ENCODE results near the gene ZNF511. TPM values are rescaled to one million over a fixed set of nuclear protein-coding genes. Genes with fewer than 3 reads are reported as not detected.

The ZNF511 gene
- total and polyA plus RNA-seq, 9 of the 15 experiments (the other 6 are each of a cell fraction or from before 2014, with no cell fraction given), result 0.61 to 69.3 (median 40.1) TPM

- Histone ChIP-seq H3K4me1 (replicated peaks in 1 of 2; ENCODE audit: control insufficient read depth in 2 of 2, insufficient read depth in 2 of 2, low read length in 2 of 2) (peaks cover 0 to 47% of the 10 kb centered on the region in 2 experiments; a peak in 2 of 5 replicates), H3K4me3 (no peak overlapping the region), H3K4me2 (ENCODE audit: insufficient read depth, low read length) (no peak overlapping the region), H4K20me1 (replicated peaks; ENCODE audit: control insufficient read depth, insufficient read depth, low read length) (no peaks in the 10 kb centered on the region), H3K27me3 (ENCODE audit: control insufficient read depth in 2 of 2, insufficient read depth in 2 of 2, low read length in 2 of 2) (no peaks in the 10 kb centered on the region; a peak in 1 of 5 replicates), H3K9ac (ENCODE audit: insufficient read depth in 1 of 2, low read depth in 2 of 2, low read length in 2 of 2) (0 out of 4 replicates have a peak overlapping the region, but pooled peaks of 1 of the 2 experiments have one; percentile 17), H3K9me3 (replicated peaks; ENCODE audit: control insufficient read depth, insufficient read depth, low read depth, low read length) (no peaks in the 10 kb centered on the region), H3K9me1 (ENCODE audit: control insufficient read depth, insufficient read depth, low read length) (no peaks in the 10 kb centered on the region), H3K36me3 (ENCODE audit: control insufficient read depth, insufficient read depth, low read length) (no peaks in the 10 kb centered on the region), H3K27ac (ENCODE audit: extremely low read depth, low read depth, low read length) (no peak overlapping the region), H3K79me2 (ENCODE audit: control insufficient read depth, insufficient read depth, low read length) (no peaks in the 10 kb centered on the region), H2AFZ (ENCODE audit: low read depth, low read length) (no peak overlapping the region)
- intact Hi-C loops (cut with micrococcal nuclease) (no loop called here), in situ Hi-C loops (cut with MboI) (no loop called here)
- DNase-seq (ENCODE audit: extremely low read depth in 1 of 4, low spot score in 3 of 4), result no peak
- ATAC-seq, result no peak
- 34% methylated on average over 7 of the region's 8 CpGs for WGBS (ENCODE audit: insufficient coverage, low coverage, missing lambda C conversion rate)
- CTCF ChIA-PET (ENCODE audit: low intra/inter-chr PET ratio), result no interaction called here
- no TSS peak for BruUV-seq (replicated peaks)
- POLR2A ChIA-PET, result no interaction called here
- FAIRE-seq, result no peak
- TF ChIP-seq TARDBP (IDR thresholded peaks at IDR 0.05), result peak; percentile 81
- peak; percentile 78 for TF ChIP-seq SUPT5H (IDR thresholded peaks at IDR 0.05)
- TF ChIP-seq, protein P1, sequence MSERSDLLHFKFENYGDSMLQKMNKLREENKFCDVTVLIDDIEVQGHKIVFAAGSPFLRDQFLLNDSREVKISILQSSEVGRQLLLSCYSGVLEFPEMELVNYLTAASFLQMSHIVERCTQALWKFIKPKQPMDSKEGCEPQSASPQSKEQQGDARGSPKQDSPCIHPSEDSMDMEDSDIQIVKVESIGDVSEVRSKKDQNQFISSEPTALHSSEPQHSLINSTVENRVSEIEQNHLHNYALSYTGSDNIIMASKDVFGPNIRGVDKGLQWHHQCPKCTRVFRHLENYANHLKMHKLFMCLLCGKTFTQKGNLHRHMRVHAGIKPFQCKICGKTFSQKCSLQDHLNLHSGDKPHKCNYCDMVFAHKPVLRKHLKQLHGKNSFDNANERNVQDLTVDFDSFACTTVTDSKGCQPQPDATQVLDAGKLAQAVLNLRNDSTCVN (CRISPR knock-in tag; IDR thresholded peaks at IDR 0.05), result peak; percentile 80
- TF ChIP-seq, protein P2, sequence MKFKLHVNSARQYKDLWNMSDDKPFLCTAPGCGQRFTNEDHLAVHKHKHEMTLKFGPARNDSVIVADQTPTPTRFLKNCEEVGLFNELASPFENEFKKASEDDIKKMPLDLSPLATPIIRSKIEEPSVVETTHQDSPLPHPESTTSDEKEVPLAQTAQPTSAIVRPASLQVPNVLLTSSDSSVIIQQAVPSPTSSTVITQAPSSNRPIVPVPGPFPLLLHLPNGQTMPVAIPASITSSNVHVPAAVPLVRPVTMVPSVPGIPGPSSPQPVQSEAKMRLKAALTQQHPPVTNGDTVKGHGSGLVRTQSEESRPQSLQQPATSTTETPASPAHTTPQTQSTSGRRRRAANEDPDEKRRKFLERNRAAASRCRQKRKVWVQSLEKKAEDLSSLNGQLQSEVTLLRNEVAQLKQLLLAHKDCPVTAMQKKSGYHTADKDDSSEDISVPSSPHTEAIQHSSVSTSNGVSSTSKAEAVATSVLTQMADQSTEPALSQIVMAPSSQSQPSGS (CRISPR knock-in tag; IDR thresholded peaks at IDR 0.05), result no peak
- TF ChIP-seq GTF2B (IDR thresholded peaks at IDR 0.05; ENCODE audit: extremely low read depth, insufficient read length), result no peak
- no peak for TF ChIP-seq RBM17 (IDR thresholded peaks at IDR 0.05; ENCODE audit: borderline replicate concordance, low read depth, low read length)
- no peak for TF ChIP-seq MYBL2 (IDR thresholded peaks at IDR 0.05; ENCODE audit: low read depth)
- no peak for TF ChIP-seq MYBL2 (CRISPR knock-in tag; IDR thresholded peaks at IDR 0.05; ENCODE audit: borderline replicate concordance)
- TF ChIP-seq POLR2B (IDR thresholded peaks at IDR 0.05; ENCODE audit: low read depth, partially characterized antibody), result peak; percentile 70
- TF ChIP-seq POLR2AphosphoS2 (IDR thresholded peaks at IDR 0.05; ENCODE audit: low read length), result peak; percentile 58; the same call in 1 of the 2 replicates
- no peak for TF ChIP-seq ZNF253 (CRISPR knock-in tag; conservative IDR thresholded peaks at IDR 0.05)
- no peak for TF ChIP-seq ETV6 (IDR thresholded peaks at IDR 0.05; ENCODE audit: borderline replicate concordance in 1 of 2, low read depth in 2 of 2, low read length in 1 of 2)
- no peak for TF ChIP-seq ETV6 (CRISPR knock-in tag; IDR thresholded peaks at IDR 0.05; ENCODE audit: borderline replicate concordance)
- TF ChIP-seq NR4A1 (CRISPR knock-in tag; IDR thresholded peaks at IDR 0.05), result no peak
- TF ChIP-seq NR4A1 (tag; IDR thresholded peaks at IDR 0.05), result no peak
- no peak for TF ChIP-seq ZNF24 (IDR thresholded peaks at IDR 0.05)
- TF ChIP-seq, protein P3, sequence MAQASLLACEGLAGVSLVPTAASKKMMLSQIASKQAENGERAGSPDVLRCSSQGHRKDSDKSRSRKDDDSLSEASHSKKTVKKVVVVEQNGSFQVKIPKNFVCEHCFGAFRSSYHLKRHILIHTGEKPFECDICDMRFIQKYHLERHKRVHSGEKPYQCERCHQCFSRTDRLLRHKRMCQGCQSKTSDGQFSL (CRISPR knock-in tag; IDR thresholded peaks at IDR 0.05), result peak; percentile 73
- TF ChIP-seq, protein P3 (tag; IDR thresholded peaks at IDR 0.05), result no peak
- TF ChIP-seq OTX1 (CRISPR knock-in tag; IDR thresholded peaks at IDR 0.05), result peak; percentile 47; the same call in 1 of the 2 replicates
- TF ChIP-seq STAG1 (CRISPR knock-in tag; IDR thresholded peaks at IDR 0.05; ENCODE audit: borderline replicate concordance), result no peak
Measured at GRCh38 chr10:133349160-133349568, 40.5 kb downstream of the ZNF511 start.

Measured in K562 (cell line).